ENCODE measurements around the gene CD19.

The CD19 gene

DNA sequence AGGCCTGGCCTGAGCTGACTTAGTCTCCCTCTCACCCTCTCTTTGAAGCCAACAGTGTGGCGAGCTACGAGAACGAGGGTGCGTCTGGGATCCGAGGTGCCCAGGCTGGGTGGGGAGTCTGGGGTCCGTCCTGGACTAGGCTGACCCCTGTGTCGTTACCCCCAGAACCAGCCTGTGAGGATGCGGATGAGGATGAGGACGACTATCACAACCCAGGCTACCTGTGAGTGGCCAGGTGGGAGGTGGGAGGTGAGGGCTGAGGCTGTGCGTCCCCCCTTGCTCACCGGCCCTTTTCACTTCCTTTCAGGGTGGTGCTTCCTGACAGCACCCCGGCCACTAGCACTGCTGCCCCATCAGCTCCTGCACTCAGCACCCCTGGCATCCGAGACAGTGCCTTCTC lies 54.7 kb downstream of the CD19 start:
- no peak for TF ChIP-seq ZNF274 (IDR thresholded peaks at IDR 0.05; ENCODE audit: low read depth, low read length)
- no peak overlapping the region for H3K4me3 ChIP-seq (ENCODE audit: low read length)

DNA sequence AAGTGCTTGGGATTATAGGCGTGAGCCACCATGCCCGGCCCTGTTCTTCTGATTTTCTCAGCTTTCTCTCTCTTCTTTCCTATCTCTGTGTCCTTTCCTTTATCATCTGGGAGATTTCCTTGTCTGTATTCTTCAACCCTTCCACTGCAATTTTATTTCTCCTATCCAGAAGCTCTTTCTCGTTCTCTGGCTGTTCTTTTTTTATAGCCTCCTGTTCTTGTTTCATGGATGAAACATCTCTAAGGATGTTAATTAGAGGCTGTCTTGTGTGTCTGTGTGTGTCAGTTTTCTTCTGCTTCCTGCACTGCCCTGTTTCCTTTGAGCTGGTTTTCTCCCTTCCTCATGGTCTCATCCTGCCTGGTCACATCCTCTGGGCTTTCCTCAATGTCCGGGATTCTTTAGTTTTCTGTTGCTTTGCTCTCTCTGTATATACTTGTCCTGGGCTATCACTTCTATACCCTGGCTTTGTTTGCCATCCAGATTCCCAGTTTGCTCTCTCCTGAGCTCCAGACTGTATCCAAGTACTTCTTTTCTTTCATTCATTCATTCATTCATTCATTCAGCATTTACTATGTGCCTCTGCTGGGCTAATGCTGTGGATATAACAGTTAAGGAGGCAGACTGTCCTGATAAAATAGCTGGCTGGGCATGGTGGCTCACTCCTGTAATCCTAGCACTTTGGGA lies 55.5 kb downstream of the CD19 start:
- H3K4me3 ChIP-seq (ENCODE audit: low read length), result no peak overlapping the region
- no peak for TF ChIP-seq ZNF274 (IDR thresholded peaks at IDR 0.05; ENCODE audit: low read depth, low read length)
